Body of pancreas (tissue), 4 donors: ENCODE data around the gene GYPC. TPM values are rescaled to one million over a fixed set of nuclear protein-coding genes. Genes with fewer than 3 reads are reported as not detected.

Source experiments
- ATAC-seq: fragments of 150-250 bp; one replicate; pipeline ENCODE4 v1.9.1; 2016
- DNase-seq, 4 donors: peaks; one replicate each; pipeline ENCODE4 v3.0.0-alpha.2; 2019
- H3K27ac ChIP-seq, 4 donors: fragments of 200-600 bp; sonication (generic); 1 replicate in 3 of 4; 2 replicates in 1 of 4; pipeline versions ENCODE4 v1.5.1 to v1.6.1; 2016 to 2019; ENCODE audit warnings: mild to moderate bottlenecking in 1 of 4, mixed read lengths in 1 of 4, moderate library complexity in 1 of 4
- H3K27me3 ChIP-seq, 2 donors: fragments of 200-600 bp; sonication (generic); one replicate each; pipeline ENCODE4 v1.6.0; 2016; ENCODE audit warnings: mild to moderate bottlenecking in 1 of 2
- H3K36me3 ChIP-seq, 2 donors: fragments of 200-600 bp; sonication (generic); replicated peaks in 1 of 2; 2 replicates each; pipeline ENCODE4 v1.5.1; 2016; ENCODE audit warnings: low read depth in 2 of 2; ENCODE audit not compliant: insufficient read depth in 1 of 2
- H3K4me1 ChIP-seq: fragments of 200-600 bp; sonication (generic); one replicate; pipeline ENCODE4 v1.6.0; 2016
- H3K4me3 ChIP-seq, 2 donors: fragments of 200-600 bp; sonication (generic); 1 replicate in 1 of 2; 2 replicates in 1 of 2; pipeline ENCODE4 v1.5.1; 2016 to 2019
- H3K9me3 ChIP-seq, 3 donors: fragments of 200-600 bp; sonication (generic); 1 replicate in 2 of 3; 2 replicates in 1 of 3; pipeline ENCODE4 v1.5.1; 2016
- CTCF ChIP-seq, 7 experiments: fragments of 450-650 bp in 4 of 7; fragments of 200-600 bp in 3 of 7; sonication (generic) in 3 of 7; IDR thresholded peaks; one replicate each; pipeline ENCODE4 v1.5.1; 2016 to 2019; ENCODE audit warnings: antibody characterized with exemption in 7 of 7
- POLR2A ChIP-seq, 3 donors: fragments of 450-650 bp; IDR thresholded peaks; one replicate each; pipeline ENCODE4 v1.6.1; 2016; ENCODE audit warnings: antibody characterized with exemption in 3 of 3, mild to moderate bottlenecking in 2 of 3
- WGBS, 2 donors: methylation state at CpG; one replicate each; pipeline ENCODE4 v1.1.5; 2017; 5-methylcytosine and 5-hydroxymethylcytosine counted together
- intact Hi-C: fragments of 100-400 bp; cut with DNase I; formaldehyde crosslinking; loops from one replicate; pipeline ENCODE4 v1.15.1; 2023
- total RNA-seq, 2 donors: library from RNA; depleted of rRNA; stranded (reverse); fragments of >200 nt; gene quantifications; one replicate each; pipeline ENCODE4 v1.1.0, GENCODE V29; 2016

The GYPC gene
- total RNA-seq, 2 donors from 2014 or later: 26.4 to 28.8 TPM

DNA sequence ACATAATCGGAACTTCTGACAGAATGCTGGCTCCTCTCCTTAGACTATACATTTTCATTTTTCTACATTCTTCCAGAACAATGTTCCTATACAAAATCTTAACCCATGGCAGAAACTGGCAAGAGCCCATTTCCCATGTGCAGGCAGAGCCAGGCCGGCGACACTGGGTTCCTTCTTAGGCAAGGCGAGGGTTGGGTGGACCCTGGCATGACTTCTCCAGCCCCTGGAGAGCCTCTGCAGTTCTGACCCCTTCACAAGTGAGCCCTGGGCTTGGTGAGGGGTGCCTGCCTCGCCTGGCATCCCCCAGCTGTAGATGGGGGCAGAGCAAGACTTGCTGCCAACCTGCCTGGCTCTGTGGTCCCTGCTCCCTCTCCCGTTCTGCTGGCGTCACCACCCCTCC lies 5.0 kb downstream of the GYPC start:
- Histone ChIP-seq H3K27ac (no peak overlapping the region), H3K27me3 (no peaks in the 10 kb centered on the region), H3K9me3 (no peaks in the 10 kb centered on the region), H3K36me3 (no peaks in the 10 kb centered on the region), H3K4me3 (no peak overlapping the region), H3K4me1 (peaks cover 59% of the 10 kb centered on the region)
- DNase-seq: no peak
- no peak for TF ChIP-seq CTCF (IDR thresholded peaks at IDR 0.05)
- no peak for TF ChIP-seq POLR2A (IDR thresholded peaks at IDR 0.05)
- 73 to 82% methylated on average over 7 of the region's 7 CpGs for WGBS, 2 donors
- intact Hi-C loops: no loop called here
- no peak for ATAC-seq

DNA sequence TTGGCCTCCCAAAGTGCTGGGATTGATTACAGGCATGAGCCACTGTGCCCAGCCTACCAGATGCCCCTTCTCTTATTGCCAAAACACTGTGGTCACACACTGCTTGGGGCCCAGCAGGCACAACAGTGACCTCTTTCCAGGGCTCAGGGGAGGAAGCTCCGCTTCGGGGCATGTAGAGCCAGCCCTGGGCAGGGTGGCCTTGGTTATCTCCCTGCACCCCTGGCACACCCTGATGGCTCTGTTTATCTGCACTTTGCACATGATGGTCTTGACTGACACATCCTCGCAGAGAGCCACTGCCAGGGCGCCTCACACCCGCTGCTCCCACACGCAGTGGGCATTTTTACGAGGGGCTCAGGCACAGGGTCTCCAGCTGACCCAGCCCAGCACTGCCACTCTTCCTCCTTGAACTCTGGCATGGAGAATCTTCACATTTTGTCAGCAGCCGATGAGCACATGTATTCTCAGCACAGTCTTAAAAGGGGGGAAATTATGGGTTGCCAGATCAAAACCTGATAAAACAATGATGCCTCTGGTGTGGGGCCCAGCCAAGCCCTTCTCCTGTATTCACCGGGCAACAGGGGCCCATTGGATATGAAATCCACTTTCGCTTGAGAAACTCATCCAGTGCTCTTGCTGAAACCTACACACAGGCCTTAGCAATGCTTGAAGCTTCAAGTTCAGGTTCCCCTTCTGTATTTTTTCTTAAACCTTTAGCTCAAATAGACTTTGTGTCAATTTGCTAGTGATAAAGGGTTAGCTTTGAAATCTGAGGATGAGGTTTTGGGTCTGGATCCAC lies 5.9 kb downstream of the GYPC start:
- TF ChIP-seq POLR2A (IDR thresholded peaks at IDR 0.05): no peak
- TF ChIP-seq CTCF (IDR thresholded peaks at IDR 0.05): no peak
- Histone ChIP-seq H3K36me3 (no peaks in the 10 kb centered on the region), H3K9me3 (no peaks in the 10 kb centered on the region), H3K27me3 (no peaks in the 10 kb centered on the region), H3K4me1 (peaks cover 58% of the 10 kb centered on the region), H3K4me3 (no peak overlapping the region), H3K27ac (peak overlapping the region in 1 of 4 donors; percentile 14)
- intact Hi-C loops: no loop called here
- WGBS, 2 donors: 75 to 90% methylated on average over 8 to 10 of the region's 10 CpGs
- ATAC-seq (no peak), DNase-seq (peak in 1 of 4 donors; percentile 6)

DNA sequence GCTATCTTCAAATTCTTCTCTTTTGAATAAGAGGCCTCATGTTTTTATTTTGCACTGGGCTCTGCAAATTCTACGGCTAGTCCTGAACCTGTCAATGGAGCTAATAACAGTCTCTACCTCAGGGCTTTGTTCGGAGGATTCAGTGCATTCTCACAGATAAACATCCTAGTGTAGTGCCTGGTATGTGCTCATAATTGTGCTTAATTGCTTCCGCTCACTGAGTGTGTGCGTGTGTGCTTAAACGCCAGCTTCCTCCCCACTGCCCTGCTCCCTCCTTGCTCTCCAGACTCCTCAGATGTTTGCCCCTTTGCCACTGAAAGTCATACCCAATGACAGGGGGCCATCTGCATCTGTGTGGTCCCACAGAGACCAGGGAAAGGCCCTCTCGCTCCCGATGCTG lies 6.7 kb downstream of the GYPC start:
- no peaks in the 10 kb centered on the region for H3K36me3 ChIP-seq
- no peaks in the 10 kb centered on the region for H3K9me3 ChIP-seq
- no peaks in the 10 kb centered on the region for H3K27me3 ChIP-seq
- intact Hi-C loops: no loop called here
- TF ChIP-seq POLR2A (IDR thresholded peaks at IDR 0.05): no peak
- TF ChIP-seq CTCF (IDR thresholded peaks at IDR 0.05): no peak
- ATAC-seq (no peak), DNase-seq (peak in 1 of 4 donors; percentile 6)
- H3K27ac ChIP-seq: peak overlapping the region in 1 of 4 donors; percentile 14
- 62 to 69% methylated on average over 7 of the region's 7 CpGs for WGBS, 2 donors
- peaks cover 54% of the 10 kb centered on the region for H3K4me1 ChIP-seq
- no peak overlapping the region for H3K4me3 ChIP-seq

DNA sequence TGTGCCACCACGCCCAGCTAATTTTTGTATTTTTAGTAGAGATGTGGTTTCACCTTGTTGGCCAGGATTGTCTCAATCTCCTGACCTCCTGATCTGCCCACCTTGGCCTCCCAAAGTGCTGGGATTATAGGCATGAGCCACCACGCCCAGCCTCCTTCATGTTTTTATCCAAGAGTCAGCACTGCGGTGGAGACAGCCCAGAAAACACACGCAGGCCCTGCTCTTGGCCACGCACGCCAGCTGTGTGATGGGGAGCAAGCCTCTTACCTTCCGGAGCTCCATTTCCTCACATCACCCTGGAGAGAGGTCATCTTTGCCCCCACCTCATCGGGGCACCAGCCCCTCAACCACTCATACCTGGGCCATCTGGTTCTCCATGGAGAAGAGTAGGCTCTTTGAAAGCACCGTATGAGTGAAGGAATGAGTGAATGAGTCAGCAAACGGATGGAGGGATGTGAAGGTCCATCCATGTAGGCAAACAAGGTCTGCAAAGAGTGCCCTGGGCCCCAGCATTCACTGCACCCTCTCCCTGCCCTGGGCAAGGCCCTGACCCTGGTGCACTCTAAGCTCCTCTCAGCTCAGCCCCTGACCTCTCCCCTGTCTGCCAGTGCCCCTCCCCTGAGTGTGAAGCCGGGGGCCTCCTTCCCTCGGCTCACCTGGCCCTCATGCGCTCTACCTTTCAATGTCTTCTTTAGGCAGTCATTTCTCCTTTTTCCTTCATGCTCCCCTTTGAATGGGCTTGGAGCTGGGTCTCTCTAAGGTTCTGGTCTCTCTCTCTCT lies 7.4 kb downstream of the GYPC start:
- TF ChIP-seq POLR2A (IDR thresholded peaks at IDR 0.05): no peak
- TF ChIP-seq CTCF (IDR thresholded peaks at IDR 0.05): no peak
- intact Hi-C loops: no loop called here
- Histone ChIP-seq H3K9me3 (no peaks in the 10 kb centered on the region), H3K4me3 (no peak overlapping the region), H3K36me3 (no peaks in the 10 kb centered on the region), H3K27ac (peak overlapping the region in 1 of 4 donors; percentile 27), H3K27me3 (no peaks in the 10 kb centered on the region), H3K4me1 (peaks cover 53% of the 10 kb centered on the region)
- DNase-seq (no peak), ATAC-seq (no peak)
- WGBS, 2 donors: 73 to 77% methylated on average over 10 to 13 of the region's 13 CpGs
